GM21825 (cell line): ENCODE data around the gene KIF16B.
"Not testable (repeated sequence)": the region's sequence is repeated elsewhere in the genome, so short reads cannot be mapped to it uniquely, and the experiment has no call there.

Source experiments
- ATAC-seq: cut with Tn5 transposase; IDR thresholded peaks from one replicate; pipeline ENCODE4 v1.9.1; 2021; ENCODE audit warnings: mild to moderate bottlenecking, moderate library complexity; ENCODE audit not compliant: unreplicated experiment

Gene KIF16B

DNA sequence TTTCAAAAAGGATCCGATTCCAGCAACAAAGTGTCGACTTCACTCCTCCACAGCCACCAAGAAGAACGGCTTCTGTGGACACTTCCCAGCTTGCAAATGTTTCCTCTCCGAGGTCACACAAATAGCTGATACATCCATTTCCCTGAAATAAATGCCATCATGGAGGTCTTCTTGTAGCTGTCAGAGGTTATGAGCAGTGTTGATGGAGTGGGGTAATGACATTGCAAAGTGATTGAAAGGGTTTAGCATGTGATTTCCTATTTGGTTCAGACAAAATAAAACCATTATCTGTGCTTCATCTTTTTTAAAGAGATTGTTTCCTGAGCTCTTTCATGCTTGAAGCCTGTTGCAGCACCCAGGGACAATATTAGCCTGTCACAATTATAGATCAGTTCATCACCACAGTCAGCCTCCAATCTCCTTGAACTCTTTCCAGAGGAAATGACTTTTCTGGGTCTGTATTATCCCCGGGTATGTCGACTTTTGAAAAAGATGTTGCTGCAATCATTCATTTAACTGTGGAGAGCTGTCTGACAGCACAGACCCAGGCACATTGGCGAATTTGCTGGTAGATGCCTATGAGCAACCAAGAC lies 16.9 kb upstream of the KIF16B start:
- ATAC-seq, result no peak

DNA sequence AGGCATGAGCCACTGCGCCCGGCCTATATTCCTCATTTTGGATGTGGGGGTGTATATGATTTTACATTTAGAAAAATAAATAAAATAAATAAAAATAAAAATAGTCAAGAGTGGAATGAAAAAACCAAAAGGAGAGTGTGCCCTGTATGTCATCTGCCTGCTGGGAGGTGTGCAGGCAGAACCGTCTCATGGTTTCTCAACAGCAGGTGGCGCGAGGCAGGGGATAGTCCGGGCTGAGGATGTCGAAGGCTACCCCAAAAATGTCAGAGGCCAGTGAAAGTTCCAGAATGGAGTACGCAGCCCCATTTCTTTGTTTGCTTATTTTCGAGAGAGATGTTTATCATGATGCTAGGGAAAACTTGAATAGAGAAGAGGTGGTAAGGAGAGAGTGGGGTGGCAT lies 16.4 kb upstream of the KIF16B start:
- no peak for ATAC-seq

DNA sequence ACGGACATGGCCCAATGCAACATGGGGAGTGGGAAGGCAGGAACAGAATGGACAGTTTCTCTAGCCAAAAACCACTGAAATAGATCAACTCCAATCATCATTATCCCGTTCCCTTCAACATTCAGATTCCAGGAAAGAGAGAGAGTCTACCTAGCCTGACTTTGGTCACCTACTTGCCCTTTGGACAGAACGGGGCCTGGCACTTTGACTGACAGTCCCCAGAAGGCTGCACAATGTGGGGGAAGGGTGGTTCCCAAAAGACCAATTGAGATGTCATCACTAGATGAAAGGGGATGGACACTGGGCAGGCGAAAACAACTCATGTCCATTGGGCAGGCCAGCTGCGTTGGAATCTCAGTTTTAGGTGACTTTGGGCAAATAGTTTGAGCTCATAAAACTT lies 15.0 kb upstream of the KIF16B start:
- no peak for ATAC-seq

DNA sequence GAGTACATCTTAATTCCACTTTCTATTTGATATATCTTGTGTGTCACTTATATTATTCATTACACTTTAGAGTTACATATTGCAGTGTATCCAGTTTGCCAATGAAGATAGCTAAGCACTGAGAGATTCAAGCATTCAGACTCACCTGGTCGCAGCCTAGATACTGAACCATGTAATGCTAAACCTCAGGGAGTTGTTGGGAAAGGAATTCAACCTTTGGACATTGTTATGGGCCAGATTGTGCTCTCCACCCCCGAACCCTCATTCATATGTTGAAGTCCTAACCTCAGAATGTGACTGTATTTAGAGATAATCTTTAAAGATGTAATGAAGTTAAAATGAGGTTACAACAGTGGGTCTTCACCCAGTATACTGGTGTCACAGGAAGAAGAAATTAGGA lies 13.8 kb upstream of the KIF16B start:
- no peak for ATAC-seq

DNA sequence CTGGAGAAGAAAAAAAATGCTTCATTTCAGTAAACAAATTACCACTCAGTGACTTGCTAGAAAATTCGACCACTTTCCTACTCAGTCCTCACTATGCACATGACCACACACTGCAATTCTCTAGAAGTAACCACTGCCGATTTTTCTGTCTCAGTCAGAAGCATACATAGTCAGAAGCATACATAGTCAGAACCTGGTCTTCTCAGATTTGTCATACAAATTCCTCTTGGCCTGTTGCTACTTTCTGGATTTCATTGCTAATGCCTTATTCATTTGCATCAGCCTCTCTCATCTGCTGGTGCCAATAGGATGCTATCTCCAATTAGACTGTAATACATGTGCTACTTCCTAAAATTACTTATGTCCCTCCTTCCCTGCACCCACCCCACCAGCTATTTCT lies 10.2 kb upstream of the KIF16B start:
- no peak for ATAC-seq

DNA sequence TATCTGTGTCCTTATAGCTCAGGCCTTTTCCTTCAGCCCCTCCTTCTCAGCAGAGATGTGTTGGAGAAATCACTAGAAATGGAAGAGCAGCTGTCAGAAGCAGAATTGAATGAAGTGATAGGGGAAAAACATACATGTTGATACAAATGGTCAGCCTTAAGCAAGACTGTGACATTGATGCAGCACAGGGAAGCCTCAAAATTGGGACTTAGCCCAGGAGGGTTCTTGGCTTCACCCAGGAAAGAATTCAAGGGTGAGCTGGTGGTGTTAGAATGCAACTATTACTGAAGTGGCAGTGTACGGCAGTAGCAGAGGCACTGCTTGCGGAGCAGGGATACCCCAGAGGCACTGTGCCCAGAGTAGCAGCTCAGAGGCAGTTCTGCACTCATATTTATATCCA lies 8.0 kb upstream of the KIF16B start:
- ATAC-seq, result no peak

DNA sequence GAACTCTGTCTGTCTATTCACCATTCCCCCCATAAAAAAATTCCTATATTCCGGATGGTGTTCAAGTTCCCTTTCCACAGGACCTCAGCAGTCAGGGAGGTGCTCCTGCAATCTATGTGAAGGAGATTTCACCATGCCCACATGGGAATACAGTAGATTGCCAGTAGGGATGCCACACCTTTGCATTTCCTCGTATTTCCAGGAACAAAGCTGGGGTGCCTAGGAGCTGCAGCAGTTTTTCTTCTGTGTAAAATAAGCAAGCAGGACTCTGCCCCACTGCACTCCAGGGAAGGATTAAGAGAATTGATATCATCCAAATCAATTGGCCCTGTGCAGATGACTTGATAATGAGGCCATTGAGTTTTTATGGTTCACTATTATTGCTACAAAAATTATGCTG lies 7.4 kb upstream of the KIF16B start:
- no peak for ATAC-seq

DNA sequence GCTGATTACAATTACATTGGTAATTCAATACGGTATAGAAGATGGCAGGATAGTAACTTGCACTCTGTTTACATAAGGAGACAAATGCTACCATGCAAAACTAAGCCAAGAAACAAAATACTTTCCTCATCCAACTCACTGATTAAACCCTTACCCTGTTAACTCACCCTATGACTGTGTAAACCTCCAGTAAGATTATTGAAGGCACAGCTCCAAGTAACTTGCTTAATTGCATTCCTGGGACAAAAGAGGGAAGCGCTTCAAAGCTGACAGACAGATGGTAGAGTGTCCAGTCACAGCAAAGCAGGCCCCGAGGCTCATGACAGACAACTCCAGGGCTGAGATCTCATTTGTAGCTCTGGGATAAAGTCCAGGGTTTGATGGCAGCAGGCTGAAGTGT lies 6.9 kb upstream of the KIF16B start:
- ATAC-seq, result no peak

DNA sequence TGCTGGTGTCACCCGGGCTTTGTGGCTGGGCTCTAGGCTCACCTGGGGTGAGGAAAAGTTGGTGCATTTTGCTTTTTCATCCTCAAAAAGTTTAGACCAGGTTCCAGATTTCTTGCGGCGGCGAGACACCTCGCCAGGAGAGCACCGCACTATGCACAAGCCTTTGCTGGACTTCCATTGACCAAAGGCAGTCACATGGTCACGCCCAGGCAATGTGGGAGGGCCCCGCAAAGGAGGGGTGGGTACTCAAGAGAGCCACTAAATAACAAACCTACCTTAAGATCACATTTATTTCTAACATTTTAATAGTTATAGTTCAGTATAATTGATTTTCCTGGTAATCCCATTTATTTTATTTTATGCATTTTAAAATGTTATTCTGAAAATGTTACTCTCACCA lies 3.0 kb upstream of the KIF16B start:
- no peak for ATAC-seq

DNA sequence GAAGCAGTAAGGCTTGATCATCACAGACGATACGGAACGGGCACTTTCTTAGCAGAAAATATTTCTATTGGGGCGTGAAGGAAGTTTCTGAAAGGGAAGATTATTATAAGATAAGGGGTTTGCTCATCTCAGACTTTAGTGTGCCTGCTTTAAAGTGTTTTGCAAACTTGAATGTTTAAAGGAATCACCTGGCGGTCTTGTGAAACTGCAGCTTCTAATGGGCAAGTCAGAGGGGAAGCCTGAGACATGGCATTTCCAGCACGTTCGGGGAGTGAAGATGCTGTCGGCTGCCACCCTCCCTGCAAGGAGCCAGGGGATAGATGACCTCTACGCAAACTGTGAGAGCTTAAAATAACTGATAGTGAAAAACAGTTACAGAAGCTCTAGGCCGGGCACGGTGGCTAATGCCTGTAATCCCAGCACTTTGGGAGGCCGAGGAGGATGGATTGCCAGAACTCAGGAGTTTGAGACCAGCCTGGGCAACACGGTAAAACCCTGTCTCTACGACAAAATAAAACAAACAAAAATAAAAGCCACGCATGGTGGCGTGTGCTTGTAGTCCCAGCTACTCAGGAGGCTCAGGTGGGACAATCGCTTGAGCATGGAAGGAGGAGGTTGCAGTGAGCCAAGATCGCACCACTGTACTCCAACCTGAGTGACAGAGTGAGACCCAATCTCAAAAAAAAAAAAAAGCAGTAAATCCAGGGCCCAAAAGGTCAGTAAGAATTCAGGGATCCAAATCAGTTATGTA lies 2.3 kb upstream of the KIF16B start:
- ATAC-seq, result no peak

DNA sequence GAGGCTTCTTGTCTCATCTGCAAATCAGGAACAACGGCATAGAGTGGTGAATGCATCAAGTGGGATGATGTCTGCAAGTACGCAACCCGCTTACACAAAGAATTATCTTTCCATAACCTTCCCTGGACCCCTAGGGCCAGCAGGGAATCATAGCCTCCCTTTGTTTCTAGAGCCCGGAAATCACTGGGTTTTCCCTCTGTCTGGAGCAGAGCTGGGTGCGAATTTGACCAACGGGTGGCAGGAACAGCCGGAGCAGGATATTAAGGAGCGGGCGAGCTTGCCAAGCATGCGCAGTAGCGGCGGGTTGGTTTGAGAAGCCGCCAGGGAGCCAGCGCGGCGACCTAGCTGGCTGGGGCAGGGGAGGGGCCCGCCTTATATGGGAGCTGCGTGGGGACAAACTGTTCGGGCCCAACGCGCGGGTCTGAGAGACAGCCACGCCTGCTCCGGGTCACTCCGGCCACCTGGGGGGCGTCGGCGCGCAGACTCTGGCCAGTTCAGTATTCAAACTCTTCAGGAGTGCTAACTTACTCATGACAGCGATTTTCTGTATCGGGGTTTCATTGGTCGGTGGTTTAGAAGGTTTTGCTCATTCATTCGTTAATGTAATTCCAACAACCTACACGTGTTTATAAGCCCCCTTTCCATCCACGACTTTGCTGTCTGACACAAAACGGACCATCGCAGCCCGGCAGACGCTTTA lies 1.6 kb upstream of the KIF16B start:
- peak; percentile 66 for ATAC-seq

DNA sequence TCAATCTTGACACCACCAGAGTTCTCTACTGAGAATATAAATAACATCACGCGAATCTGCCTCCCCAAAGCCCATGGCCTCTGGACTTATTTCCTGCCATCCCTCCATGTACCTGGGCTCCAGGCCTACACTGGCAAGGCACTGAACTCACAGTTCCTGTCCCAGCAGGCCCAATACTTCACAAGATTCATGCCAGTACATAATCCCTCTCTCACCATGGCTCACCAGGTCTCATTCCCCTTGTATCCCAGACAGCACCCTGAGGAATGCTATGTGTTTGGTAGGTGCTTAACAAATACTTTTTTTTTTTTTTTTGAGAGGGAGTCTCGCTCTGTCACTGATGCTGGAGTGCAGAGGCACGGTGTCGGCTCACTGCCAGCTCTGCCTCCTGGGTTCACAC lies 1.9 kb downstream of the KIF16B start:
- ATAC-seq, result no peak

DNA sequence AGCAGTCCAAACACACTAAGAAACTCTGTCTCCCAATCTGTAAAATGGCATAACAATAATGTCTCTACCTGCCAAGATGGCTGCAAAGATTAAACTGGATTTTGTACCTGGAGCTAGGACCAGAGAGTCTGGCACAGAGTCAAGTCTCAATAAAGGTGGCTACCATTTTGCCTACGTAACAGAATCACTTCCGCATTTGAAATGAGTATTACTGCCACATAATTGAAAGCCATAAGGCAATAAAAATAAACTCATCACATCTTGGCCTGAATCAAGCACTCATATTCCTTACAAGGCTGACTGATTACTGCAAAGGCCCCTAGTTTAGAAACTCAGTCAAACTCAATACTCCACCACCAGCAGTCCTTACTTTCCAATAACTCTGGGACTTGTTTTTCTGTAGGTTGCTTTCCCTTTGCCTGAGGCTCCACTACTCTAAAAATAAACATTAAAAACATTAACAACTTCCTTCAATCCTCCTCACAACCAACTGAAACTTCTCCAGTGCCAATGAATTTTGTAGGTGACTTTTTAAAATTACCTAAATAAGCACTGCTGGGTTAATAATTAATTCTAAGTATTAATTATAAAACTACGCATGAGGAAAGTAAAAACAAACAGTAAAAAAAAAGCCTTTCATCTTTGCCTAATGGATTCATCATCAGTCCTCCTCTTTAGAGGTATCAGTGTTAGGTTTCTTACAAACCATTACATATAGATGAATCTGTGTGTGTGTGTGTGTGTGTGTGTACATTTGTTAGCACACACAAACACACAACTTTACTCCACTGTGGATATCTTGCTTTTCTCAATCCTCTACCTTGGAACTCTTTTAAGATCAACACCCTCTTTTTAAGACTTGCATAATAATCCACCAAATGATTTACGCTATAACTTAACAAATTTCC lies 3.7 kb downstream of the KIF16B start:
- ATAC-seq, result no peak

DNA sequence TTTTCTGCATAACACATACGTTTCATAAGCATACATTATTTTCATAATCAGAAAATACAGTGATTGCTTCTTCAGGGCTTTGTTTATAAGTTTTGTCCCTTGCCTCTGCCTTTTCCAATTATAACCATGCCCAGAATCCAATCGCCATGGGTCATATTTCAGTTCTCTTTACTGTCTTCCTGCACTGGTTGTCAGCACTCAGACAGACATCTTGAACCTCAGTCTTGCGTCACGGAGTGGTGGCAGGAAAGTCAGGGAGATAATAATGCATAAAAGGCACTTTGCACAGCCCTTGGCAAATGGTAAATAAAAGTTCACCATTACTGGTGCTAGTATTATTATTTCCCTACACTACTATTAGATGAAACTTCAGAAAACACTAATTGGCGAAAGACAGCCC lies 7.2 kb downstream of the KIF16B start:
- ATAC-seq, result no peak

DNA sequence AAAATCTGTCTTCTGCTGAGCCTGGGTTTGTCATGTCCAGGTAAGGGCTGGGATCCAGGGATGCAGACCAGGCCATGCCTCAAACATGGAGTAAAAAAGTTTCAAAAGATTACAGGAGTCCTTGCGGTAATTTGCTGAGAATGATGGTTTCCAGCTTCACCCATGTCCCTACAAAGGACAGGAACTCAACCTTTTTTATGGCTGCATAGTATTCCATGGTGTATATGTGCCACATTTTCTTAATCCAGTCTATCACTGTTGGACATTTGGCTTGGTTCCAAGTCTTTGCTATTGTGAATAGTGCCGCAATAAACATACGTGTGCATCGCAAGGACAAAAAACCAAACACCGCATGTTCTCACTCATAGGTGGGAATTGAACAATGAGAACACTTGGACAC lies 9.2 kb downstream of the KIF16B start:
- not testable (repeated sequence) for ATAC-seq

DNA sequence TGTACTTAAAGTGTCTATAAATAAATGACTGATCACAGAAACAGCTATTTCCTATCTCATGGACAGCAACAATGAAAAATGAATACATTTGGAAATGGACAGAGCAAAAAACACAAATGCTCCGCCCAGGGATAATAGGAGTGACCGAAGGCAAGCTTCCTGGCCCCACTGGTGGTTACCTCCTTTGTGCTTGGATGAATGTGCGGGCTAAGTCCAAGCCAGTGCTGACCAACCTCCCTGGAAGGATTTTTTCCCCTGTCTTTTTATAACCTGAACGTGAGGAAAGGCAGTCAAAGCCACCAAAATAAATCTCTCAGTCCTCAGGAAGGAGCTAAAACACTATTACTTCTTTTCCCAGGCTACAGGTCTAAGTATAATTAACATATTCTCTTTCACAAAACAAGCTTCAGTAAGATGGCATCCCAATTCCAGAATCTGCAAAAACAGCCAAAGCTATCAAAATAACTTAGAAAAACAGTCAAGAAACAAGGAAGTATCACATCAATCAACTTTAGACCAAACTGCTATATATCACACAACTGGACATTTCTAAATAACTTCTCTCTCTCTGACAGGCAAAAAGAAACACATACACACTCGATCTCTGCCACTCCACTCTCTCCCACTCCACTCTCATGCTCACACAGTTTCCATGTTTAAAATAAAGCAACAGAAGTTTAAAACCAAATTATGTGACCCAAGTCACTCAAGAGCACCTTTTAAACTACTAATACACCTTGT lies 10.0 kb downstream of the KIF16B start:
- no peak for ATAC-seq

DNA sequence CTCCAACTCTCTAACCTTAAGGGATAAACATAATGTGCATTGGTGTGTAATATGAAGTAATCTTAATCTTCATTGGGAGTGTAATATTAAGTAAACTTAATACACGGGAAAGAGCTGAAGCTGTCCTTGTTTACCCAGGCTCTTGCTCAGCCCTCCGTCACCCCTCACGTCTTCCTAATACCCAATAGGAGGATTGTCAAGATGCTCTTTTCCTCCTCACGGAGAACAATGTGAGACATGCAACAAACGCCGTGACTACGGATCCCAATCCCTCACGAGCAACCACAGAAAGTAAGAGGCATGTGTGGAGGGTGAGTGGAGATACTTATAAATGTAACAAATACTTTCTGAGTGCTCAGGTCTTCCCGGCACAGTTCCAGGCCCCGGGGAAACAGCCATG lies 11.0 kb downstream of the KIF16B start:
- ATAC-seq, result no peak

DNA sequence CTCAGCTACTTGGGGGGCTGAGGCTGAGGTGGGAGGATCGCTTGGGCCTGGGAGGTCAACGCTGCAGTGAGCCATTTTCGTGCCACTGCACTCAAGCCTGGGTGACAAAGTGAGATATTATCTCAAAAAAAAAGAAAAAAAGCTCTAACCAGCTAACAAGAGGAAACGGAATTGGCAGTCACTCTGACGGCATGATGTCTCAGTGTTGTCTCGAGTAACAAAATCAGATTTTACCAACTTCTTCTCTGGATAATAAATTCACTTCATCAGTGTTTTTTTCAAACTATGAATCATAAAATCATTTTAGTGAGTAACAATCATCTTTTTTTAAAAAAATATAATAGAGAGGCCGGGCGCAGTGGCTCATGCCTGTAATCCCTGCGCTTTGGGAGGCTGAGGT lies 12.6 kb downstream of the KIF16B start:
- ATAC-seq, result no peak

DNA sequence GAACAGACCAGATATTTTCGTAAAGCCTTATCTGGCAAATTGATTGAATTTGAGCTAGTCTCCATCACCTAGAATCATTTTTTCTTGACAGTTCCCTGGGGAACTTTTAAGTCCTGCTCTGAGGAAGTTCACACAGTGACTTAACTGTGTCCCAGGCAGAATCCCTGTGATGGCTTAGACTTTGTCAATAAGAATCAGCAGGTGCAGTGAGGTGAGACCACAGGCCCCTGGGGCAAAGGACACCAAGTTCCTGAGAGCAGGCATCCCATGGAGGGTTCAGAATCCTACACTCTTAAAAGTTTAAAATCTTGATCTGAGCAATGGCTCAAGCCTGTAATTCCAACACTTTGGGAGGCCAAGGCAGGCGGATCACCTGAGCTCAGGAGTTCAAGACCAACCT lies 13.0 kb downstream of the KIF16B start:
- ATAC-seq, result no peak

DNA sequence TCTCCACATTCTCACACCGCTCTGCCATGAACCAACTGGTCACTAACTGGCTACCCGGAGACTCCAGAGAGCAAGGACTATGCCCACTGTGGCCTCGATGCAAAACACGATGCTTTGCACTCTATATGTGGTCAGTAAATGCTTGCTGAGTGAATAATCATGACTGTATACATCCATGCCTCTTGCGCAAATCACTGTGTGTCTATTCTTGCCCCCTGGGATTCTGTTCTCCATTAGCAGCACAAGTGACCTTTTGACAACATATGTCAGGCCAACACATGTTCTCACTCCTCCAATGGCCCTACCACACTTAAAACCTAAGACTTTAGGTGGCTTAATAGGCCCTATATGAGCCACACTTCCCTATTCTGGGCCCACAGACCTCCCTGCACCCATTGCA lies 16.9 kb downstream of the KIF16B start:
- no peak for ATAC-seq

DNA sequence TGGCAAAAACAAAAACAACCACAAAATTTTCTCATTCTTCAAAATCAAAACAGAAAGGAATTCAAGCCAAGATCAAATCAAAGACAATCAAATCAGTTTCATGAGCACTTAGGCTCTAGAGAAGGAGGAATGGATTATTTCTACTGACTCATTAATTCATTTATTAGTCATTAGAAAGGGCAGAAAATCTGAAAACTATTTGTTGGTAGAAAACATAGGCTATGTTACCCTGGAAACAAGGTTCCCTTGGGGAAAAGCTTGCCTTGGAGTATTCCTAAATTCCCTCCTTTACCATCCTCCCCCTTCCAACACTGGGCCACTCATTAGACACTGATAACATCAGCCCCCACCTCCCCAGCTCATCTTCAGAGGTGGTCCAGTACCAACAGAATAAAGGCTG lies 17.5 kb downstream of the KIF16B start:
- no peak for ATAC-seq
